Measurements from ENCODE around the gene ZNF514. TPM values are rescaled to one million over a fixed set of nuclear protein-coding genes. Genes with fewer than 3 reads are reported as not detected.

The ZNF514 gene
- total RNA-seq, 2 donors from 2014 or later, result 12.8 to 15.6 TPM

GRCh38 chr2:95122197-95122551, 37.5 kb downstream of the ZNF514 start:
- no peak for DNase-seq
- Histone ChIP-seq H3K9me3 (no peaks in the 10 kb centered on the region), H3K4me1 (peaks cover 11% of the 10 kb centered on the region), H3K4me3 (peak overlapping the region; percentile 100), H3K27ac (peak overlapping the region; percentile 95), H3K36me3 (no peaks in the 10 kb centered on the region), H3K9ac (ENCODE audit: low read depth in 2 of 2, low read length in 2 of 2) (peak overlapping the region; percentile 96 to 97), H3K27me3 (no peaks in the 10 kb centered on the region)
- intact Hi-C loops (cut with DNase I), result loop anchor here (5.0 kb wide), 1 partner anchor 35 kb away; the partner anchor contains the start of gene ZNF514
- TF ChIP-seq, protein P1, sequence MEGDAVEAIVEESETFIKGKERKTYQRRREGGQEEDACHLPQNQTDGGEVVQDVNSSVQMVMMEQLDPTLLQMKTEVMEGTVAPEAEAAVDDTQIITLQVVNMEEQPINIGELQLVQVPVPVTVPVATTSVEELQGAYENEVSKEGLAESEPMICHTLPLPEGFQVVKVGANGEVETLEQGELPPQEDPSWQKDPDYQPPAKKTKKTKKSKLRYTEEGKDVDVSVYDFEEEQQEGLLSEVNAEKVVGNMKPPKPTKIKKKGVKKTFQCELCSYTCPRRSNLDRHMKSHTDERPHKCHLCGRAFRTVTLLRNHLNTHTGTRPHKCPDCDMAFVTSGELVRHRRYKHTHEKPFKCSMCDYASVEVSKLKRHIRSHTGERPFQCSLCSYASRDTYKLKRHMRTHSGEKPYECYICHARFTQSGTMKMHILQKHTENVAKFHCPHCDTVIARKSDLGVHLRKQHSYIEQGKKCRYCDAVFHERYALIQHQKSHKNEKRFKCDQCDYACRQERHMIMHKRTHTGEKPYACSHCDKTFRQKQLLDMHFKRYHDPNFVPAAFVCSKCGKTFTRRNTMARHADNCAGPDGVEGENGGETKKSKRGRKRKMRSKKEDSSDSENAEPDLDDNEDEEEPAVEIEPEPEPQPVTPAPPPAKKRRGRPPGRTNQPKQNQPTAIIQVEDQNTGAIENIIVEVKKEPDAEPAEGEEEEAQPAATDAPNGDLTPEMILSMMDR (IDR thresholded peaks at IDR 0.05), result no peak

GRCh38 chr2:95121407-95122196, 38.0 kb downstream of the ZNF514 start, which contains the start of gene MRPS5:
TSS of gene MRPS5 (minus strand) at chr2:95121808. CDS start at chr2:95121791, 17 bp downstream.
- Histone ChIP-seq H3K36me3 (peaks cover 1% of the 10 kb centered on the region), H3K27ac (peak within 1 kb of the TSS; percentile 95), H3K4me3 (peak within 1 kb of the TSS; percentile 100), H3K27me3 (no peaks in the 10 kb centered on the region), H3K9ac (ENCODE audit: low read depth in 2 of 2, low read length in 2 of 2) (peak within 1 kb of the TSS; percentile 96 to 97), H3K4me1 (peaks cover 11% of the 10 kb centered on the region), H3K9me3 (no peaks in the 10 kb centered on the region)
- intact Hi-C loops (cut with DNase I), result loop anchor here (5.0 kb wide), 1 partner anchor 36 kb away; the partner anchor contains the start of gene ZNF514
- TF ChIP-seq, protein P1 (IDR thresholded peaks at IDR 0.05), result no peak
- DNase-seq, result peak; percentile 91

DNA sequence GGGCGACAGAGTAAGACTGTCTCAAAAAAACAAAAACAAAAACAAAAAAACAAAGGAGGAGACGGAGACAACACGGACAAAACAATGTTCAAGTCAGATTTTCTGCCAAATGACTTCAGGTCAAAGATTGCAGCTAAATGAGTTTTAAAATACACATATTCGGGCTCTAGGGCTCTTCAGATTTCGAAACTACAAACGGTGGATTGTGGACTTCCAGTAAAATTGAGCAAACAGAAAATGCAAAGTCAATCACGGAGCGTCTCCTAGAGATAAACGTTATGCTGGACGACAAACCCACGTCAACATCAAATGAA, 38.6 kb downstream of the ZNF514 start:
- intact Hi-C loops (cut with DNase I), result loop anchor here (5.0 kb wide), 1 partner anchor 36 kb away; the partner anchor contains the start of gene ZNF514
- Histone ChIP-seq H3K9ac (ENCODE audit: low read depth in 2 of 2, low read length in 2 of 2) (peak overlapping the region; percentile 96 to 97), H3K27ac (peak overlapping the region; percentile 95), H3K36me3 (peaks cover 5% of the 10 kb centered on the region), H3K4me1 (peaks cover 11% of the 10 kb centered on the region), H3K27me3 (no peaks in the 10 kb centered on the region), H3K4me3 (peak overlapping the region; percentile 100), H3K9me3 (no peaks in the 10 kb centered on the region)
- TF ChIP-seq, protein P1 (IDR thresholded peaks at IDR 0.05), result no peak
- DNase-seq, result no peak

DNA sequence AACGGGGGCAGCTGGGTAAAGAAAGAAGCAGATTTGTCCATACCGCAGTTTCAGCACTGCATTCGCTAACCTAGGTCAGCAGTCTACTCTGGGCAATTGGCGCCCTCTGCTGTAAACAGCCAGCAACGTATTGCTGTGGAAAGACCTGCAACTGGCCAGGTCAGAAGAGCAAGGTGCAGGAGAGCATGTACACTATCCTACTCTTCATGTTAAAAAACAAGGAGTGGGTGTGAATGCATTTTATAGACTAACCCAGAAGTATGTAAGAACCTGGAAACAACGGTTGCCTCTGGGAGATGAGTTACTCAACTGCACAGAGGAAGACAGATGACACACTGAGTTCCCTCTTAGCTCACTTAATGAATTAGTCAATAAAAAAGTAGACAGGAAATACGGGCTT, 44.2 kb downstream of the ZNF514 start:
- Histone ChIP-seq H3K9ac (ENCODE audit: low read depth in 2 of 2, low read length in 2 of 2) (no peak overlapping the region), H3K27me3 (no peaks in the 10 kb centered on the region), H3K27ac (no peak overlapping the region), H3K36me3 (peaks cover 12% of the 10 kb centered on the region), H3K4me3 (no peak overlapping the region), H3K4me1 (peaks cover 7% of the 10 kb centered on the region), H3K9me3 (no peaks in the 10 kb centered on the region)
- TF ChIP-seq, protein P1 (IDR thresholded peaks at IDR 0.05), result peak; percentile 62
- peak; percentile 75 for DNase-seq
- intact Hi-C loops (cut with DNase I), result loop anchor here (2.0 to 5.0 kb wide), 2 partner anchors 39 to 93 kb away; no protein-coding TSS in a partner anchor

GRCh38 chr2:95113464-95113863, 46.2 kb downstream of the ZNF514 start:
- Histone ChIP-seq H3K4me3 (no peak overlapping the region), H3K9ac (ENCODE audit: low read depth in 2 of 2, low read length in 2 of 2) (no peak overlapping the region), H3K36me3 (peaks cover 15% of the 10 kb centered on the region), H3K4me1 (no peaks in the 10 kb centered on the region), H3K27ac (no peak overlapping the region), H3K27me3 (no peaks in the 10 kb centered on the region), H3K9me3 (no peaks in the 10 kb centered on the region)
- TF ChIP-seq, protein P1 (IDR thresholded peaks at IDR 0.05), result no peak
- intact Hi-C loops (cut with DNase I), result no loop called here
- no peak for DNase-seq
